GM18505 (cell line): ENCODE measurements around the gene SLC6A3.
"Not testable (repeated sequence)": the region's sequence is repeated elsewhere in the genome, so short reads cannot be mapped to it uniquely, and the experiment has no call there.

ENCODE experiments used
- ATAC-seq: cut with Tn5 transposase; IDR thresholded peaks from one replicate; pipeline ENCODE4 v1.9.1; 2021; ENCODE audit not compliant: unreplicated experiment
- POLR2A ChIP-seq: IDR thresholded peaks from 4 replicates; pipeline ENCODE4 v1.6.1; 2011; ENCODE audit warnings: borderline replicate concordance; ENCODE audit not compliant: insufficient read depth, insufficient read length; ENCODE audit errors: extremely low read depth

The SLC6A3 gene

GRCh38 chr5:1465117-1465516 is 19.9 kb upstream of the SLC6A3 start:
- TF ChIP-seq POLR2A = no peak
- no peak for ATAC-seq

DNA sequence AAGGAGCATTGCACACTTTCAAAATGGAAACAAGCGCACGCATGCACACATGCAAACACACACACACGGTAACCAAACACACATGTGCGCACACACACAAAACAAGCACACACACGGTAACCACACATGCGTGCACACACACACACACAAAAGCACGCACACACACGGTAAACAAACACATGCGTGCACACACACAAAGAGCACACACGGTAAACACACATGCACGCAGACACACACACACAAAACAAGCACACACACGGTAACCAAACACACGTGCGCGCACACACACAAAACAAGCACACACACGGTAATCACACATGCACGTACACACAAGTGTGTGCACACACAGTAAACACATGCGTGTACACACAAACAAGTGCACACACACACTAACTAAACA is 19.3 kb upstream of the SLC6A3 start:
- TF ChIP-seq POLR2A = no peak
- no peak for ATAC-seq

GRCh38 chr5:1464096-1464446 is 18.8 kb upstream of the SLC6A3 start:
- no peak for ATAC-seq
- no peak for TF ChIP-seq POLR2A

- no peak for ATAC-seq
- no peak for TF ChIP-seq POLR2A
Measured at GRCh38 chr5:1463326-1464095, 18.3 kb upstream of the SLC6A3 start.

DNA sequence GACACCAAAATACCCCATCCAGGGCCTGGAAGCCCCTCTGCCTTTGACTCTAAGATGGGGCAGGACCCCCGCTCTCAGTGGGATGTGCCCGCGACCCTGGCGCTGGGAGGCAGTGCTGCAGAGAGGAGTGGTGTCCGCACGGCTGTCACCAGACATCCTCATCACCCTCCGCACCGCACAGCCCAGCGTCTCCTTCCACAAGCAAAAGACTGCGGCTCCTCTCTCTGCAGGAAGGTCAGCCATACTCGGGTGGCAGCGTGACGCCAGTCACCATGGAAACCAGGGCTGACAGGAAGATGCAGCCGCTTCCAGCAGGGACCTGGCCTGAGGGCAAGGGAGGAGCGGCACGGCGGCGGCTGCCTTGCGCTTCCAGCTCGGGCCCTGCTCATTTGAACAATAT is 17.1 kb upstream of the SLC6A3 start:
- TF ChIP-seq POLR2A = no peak
- no peak for ATAC-seq

DNA sequence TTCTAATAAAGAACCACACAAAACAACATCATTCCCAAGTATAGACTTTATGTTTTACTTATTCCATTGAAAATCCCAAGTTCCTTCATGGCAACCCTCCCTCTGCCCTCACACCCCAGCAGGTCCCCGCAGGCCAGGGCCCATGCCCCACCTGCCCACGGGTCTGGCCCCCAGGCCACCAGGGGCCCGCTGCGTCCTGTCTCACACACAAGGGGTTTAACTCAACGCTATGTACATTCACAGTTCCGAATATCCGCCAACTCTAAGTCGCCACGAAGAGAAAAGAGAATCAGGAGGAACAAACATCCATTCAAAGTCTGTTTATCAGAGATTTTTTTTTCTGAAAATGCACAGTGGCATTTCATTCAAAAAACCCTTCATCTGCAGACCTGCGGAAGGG is 16.2 kb upstream of the SLC6A3 start:
- no peak for ATAC-seq
- TF ChIP-seq POLR2A = no peak

DNA sequence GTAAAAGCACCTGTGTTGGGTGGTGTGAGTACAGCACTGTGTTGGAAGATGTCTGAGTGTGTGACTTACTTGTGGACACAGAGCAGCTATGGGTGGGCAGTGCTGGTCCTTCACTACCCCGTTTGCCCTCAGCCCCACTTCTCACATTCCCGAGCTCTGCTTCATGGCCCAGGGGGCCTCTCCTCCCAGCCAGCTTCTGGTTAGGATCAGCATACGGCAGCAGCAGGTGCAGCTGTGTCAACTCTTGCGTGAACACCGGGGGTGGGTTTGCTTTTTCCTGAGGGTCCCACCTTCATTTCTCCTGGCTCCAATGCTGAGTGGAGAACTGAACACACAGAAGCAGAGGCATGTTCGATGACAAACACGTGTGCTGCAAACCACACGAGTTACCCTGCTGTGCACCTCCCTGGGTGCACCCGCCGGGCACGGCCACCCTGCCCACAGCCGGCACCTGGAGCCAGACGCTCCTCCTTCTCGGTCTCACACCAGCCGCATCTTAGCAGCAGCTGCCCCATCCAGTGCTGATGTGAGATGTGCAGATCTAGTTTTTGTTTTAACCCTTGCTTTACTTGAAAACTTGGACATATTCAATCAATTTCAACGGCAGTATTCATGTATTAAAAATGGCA is 14.9 kb upstream of the SLC6A3 start:
- ATAC-seq = no peak
- TF ChIP-seq POLR2A = peak; percentile 37

GRCh38 chr5:1459435-1459834 is 14.2 kb upstream of the SLC6A3 start:
- not testable (repeated sequence) for ATAC-seq

- ATAC-seq = not testable (repeated sequence)
Measured at GRCh38 chr5:1456110-1456881, 11.1 kb upstream of the SLC6A3 start.

- no peak for ATAC-seq
Measured at GRCh38 chr5:1453613-1454012, 8.4 kb upstream of the SLC6A3 start.

DNA sequence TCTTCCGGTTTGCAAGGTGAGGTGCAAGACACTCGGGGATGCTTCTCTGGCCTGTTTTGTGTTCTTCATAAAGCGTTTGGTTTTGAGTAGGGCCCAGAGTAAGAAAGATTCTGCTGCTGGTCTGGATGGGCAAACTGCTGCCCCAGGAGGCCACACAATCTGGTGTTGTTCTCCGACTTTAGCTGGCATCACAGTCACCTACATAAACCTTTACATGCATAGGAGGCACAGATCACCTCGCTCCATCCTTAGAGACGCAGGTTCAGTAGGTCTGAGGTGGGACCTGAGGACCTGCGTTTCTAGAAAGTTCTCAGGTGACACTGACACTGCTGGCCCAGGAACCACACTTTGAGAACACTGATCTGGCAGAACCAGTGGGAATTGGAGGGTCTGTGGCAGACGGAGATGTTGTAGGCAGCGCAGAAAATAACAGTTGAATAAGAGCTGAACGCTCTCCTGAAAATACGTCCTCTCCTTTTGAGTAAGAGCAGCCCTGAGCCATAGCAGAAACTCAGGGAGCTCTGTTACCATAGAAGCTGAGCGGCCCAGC is 3.9 kb upstream of the SLC6A3 start:
- TF ChIP-seq POLR2A = no peak
- ATAC-seq = no peak

More at GRCh38 chr5:1453613-1454012, 8.4 kb upstream of the SLC6A3 start:
- TF ChIP-seq POLR2A = no peak

GRCh38 chr5:1448511-1449011 is 3.3 kb upstream of the SLC6A3 start:
- ATAC-seq = no peak
- no peak for TF ChIP-seq POLR2A

DNA sequence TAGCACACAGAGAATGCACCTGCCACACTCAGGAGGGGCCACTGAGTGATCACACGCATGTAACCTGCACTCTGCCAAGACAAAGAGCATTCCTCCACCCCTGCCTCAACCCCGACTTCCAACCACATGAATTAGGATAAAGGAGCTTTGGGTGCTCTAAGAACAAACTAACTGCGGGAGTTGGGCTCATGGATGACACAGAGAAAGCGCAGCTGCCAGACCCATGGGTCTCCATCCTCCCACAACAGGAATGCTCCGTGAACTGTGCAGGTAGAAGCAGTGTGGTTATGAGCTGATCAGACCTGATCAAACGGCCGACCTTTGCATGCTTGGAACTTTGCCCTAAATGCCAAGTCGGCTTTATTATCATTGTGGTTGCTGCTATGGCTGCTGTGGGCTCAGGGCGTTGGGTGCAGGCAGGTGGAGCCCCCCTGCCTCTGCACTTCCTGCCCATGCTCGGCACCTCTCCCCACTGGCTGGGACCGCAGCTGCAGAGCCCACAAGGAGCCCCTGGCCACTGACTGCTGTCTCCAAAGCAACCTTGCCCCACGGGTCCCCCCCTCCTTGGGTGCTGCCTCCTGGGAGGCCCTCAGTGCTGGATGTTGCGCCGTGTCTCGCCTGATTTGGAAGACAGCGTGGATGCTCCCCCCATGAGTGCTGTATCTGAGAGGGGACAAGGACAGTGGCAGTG is 2.6 kb upstream of the SLC6A3 start:
- TF ChIP-seq POLR2A = no peak
- ATAC-seq = no peak

- no peak for ATAC-seq
- TF ChIP-seq POLR2A = no peak
Measured at GRCh38 chr5:1446602-1447343, 1.5 kb upstream of the SLC6A3 start.
